HG03066 (cell line): ENCODE results near the gene BATF3.
"Not testable (repeated sequence)": the region's sequence is repeated elsewhere in the genome, so short reads cannot be mapped to it uniquely, and the experiment has no call there.

Experiments used
- ATAC-seq: cut with Tn5 transposase; IDR thresholded peaks from one replicate; pipeline ENCODE4 v1.9.1; 2021; ENCODE audit warnings: low read depth; ENCODE audit not compliant: unreplicated experiment

Gene BATF3, protein sequence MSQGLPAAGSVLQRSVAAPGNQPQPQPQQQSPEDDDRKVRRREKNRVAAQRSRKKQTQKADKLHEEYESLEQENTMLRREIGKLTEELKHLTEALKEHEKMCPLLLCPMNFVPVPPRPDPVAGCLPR

GRCh38 chr1:212699625-212700222 is at the start of gene BATF3:
Gene BATF3 (minus strand): TSS chr1:212699840. CDS start chr1:212699762, 78 bp downstream.
- peak; percentile 26 for ATAC-seq

DNA sequence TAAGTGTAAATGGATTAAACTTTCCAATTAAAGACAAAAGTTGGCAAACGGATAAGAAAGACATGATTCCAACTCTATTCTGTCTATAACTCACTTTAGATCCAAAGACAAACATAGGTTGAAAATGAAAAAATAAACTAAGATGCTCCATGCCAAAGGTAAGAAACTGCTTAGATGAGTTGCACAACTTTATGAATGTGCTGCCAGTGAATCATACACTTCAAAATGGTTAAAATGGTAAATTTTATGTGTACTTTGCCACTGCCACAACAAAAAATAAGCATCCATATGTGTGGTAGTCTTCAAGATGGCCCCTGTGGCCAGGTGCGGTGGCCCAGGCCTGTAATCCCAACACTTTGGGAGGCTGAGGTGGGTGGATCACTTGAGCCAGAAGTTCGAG is 46.9 kb upstream of the BATF3 start:
- ATAC-seq: no peak

- ATAC-seq: no peak
Measured at GRCh38 chr1:212745303-212745702, 45.7 kb upstream of the BATF3 start.

DNA sequence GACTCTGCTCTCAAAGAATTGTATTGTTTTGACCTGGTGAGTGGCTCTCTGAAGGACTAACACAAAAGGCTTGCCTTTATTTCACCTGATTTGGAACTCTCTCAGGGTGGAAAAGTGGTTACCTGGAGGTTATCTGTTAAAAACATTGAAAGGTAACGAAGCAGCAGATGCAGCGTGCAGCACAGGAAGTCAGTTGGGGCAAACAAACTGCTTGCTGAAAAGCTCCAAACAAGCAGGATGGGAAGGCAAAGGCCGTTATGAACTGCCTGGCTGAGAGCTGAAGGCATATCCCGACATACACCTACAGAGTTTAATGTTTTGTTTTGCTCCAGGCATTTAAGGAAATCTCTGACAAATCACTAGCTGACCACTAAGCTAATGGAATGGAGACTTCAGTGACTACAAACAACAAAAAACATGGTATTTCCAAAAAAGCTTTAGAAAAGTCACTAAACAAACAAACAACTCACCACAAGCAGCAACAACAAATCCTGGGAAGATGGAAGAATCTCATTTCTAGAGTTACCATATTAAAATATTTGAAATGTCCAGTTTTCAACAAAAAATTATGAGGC is 44.3 kb upstream of the BATF3 start:
- ATAC-seq: no peak

GRCh38 chr1:212738330-212738729 is 38.7 kb upstream of the BATF3 start:
- ATAC-seq: no peak

DNA sequence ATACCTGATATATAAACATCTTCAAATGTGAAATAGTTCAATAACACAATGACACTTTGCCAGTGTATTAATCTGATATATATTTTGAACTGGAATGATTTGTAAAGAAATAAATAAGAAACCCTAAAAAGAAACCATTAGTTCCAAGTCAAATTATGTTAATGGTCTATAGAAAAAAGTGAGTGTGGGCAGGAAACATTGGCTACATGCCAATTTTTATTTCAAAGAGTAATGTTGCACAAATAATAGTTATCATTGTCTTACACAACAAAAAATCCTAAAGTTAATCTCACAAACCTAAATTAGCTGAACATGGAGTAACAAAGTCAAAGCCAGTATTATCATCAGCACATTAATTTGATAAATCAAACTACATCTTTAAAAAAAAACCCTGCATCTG is 37.9 kb upstream of the BATF3 start:
- ATAC-seq: no peak

DNA sequence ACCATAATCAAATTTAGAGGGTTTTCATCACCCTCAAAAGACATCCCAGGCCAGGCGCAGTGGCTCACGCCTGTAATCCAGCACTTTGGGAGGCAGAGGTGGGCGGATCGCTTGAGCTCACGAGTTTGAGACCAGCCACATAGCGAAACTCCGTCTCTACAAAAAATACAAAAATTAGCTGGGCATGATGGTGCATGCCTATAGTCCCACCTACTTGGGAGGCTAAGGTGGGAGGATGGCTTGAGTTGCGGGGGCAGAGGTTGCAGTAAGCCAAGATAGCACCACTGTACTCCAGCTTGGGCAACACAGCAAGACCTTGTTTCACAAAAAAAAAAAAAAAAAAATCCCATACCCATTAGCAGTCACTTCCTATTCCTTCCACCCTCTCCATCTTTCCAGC is 33.5 kb upstream of the BATF3 start:
- ATAC-seq: no peak

DNA sequence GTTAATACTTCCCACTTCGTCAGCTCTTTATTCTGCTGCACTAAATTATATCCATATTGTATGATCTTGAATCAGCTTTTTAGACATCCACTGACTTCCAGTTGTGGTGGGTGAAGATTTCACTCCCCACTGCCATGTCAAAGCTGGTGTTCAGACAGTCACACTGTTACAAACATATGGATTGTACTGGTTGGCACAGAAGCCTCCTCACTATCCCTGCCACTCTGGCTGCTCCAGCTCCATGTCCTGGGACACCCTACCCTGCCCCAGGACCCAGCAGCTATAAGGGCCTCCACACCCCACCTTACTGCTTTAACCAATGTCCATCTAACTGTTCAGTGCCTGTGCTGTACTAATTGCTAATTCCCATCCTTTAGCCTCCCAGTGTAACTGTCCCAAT is 32.0 kb upstream of the BATF3 start:
- ATAC-seq: no peak

- no peak for ATAC-seq
Measured at GRCh38 chr1:212728606-212729005, 29.0 kb upstream of the BATF3 start.

GRCh38 chr1:212727386-212728181 is 27.9 kb upstream of the BATF3 start:
- no peak for ATAC-seq

GRCh38 chr1:212724679-212725078 is 25.0 kb upstream of the BATF3 start:
- ATAC-seq: not testable (repeated sequence)

DNA sequence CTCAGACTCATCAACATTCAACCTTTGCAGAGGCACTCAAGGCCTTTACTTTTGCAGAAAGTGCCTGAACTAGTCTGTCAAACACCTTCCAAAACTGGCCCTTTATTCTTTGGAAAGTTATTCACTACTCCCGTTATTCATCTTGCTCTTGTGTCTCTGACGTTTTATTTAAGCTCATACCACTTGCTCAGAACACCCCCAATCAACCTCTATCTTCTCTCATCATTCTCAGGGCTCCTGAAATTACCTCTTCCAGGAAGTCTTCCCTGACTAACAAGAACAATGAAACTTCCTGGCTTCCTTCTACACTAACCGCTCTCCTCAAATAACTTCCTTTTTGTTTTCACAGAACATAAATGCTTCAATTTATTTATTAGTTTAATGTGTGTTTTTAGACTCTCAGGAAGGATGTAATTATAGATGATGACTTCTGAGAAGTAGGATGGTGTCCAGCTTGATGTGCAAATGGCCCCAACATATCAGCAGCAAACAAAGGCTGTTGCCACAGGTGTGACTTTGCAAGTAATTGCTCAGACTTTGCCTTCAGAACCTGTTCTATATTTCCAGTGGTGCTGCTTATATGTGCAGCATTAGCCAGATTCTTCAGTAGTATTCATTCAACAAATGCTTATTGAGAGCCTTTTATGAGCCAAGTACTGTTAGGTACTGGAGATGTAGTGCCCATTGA is 22.8 kb upstream of the BATF3 start:
- ATAC-seq: no peak

DNA sequence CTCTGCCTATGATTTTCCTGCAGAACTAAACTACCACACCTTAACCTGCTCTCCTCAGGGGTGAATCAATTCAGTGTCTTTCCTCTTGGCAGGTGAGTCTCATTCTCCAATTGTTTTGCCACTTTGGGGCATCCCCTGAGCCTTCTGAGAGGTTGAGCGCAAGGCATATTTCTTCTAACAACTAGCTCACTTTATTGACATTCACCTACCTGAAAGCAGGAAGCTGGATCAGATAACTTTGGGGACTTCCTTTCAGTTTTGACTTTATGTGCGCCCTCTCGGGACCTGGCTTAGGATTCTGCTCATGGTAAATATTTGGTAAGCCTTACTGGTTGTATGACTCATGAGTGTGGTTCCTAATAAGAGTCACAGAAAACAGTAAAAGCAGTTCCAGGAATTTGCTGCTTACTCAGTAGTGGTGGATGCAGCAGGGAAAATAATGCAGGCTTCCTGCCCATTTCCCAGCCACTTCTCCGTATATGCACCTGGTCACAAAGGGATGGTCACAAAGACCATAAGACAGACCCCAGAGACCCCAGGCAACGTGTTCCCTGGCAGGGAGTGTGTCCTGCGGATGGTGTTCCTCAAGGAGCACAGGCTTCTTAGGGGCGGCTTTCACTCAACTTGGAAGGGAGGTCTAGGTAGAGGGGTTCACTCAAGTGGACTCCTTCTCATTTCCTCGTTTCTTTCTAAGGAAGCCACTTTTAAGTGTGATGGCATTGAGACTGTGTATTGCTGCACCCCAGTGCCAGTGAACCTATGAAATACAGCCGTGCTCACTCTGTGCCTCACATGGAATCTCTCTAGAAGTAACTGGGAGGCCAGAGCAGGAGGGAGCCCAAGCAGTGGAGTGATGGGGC is 22.0 kb upstream of the BATF3 start:
- no peak for ATAC-seq

DNA sequence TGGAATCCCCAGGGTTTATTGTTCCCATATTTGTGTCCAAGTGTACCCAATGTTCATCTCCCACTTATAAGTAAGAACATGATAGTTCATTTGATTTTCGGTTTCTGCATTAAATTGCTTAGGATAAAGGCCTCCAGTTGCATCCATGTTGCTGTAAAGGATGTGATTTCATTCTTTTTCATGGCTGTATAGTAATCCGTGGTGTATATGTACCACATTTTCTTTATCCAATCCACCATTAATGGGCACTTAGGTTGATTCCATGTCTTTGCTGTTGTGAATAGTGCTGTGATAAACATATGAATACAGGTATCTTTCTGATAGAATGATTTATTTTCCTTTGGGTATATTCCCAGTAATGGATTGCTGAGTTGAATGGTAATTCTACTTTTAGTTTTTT is 20.0 kb upstream of the BATF3 start:
- ATAC-seq: no peak

DNA sequence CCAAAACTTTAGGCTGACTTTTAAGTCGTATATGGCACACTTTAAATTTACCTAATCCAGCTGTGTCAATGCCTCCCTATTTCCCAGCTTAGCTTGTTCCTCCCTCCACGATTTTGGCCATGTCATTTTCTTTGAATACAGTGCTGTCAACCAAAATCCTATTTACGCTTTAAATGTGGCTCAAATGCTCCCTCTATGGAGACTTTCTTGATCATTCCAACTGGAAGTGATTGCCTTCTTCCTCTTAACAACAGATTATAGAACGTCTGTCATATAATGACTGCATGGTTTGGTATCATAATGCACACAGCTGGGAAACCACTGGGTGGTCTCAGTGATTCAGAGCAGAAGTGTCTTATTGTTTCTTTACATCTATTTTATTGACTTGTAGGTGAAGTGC is 18.9 kb upstream of the BATF3 start:
- no peak for ATAC-seq

DNA sequence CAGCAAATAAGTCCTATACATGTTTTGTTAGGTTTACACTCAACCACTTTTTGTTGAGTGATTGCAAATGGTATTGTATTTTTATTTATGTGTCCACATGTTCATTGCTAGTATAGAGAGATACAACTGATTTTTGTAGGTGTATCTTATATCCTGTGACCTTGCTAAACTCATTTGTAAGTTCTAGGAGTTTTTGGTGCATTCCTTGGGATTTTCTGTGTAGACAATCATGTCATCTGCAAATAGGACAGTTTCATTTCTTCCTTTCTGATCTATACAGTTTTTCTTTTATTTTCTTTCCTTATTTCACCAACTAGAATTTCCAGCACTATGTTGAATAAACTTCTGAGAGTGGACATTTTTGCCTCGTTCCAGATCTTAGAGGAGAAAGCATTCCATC is 16.5 kb upstream of the BATF3 start:
- ATAC-seq: no peak

- no peak for ATAC-seq
Measured at GRCh38 chr1:212713465-212714136, 14.0 kb upstream of the BATF3 start.

DNA sequence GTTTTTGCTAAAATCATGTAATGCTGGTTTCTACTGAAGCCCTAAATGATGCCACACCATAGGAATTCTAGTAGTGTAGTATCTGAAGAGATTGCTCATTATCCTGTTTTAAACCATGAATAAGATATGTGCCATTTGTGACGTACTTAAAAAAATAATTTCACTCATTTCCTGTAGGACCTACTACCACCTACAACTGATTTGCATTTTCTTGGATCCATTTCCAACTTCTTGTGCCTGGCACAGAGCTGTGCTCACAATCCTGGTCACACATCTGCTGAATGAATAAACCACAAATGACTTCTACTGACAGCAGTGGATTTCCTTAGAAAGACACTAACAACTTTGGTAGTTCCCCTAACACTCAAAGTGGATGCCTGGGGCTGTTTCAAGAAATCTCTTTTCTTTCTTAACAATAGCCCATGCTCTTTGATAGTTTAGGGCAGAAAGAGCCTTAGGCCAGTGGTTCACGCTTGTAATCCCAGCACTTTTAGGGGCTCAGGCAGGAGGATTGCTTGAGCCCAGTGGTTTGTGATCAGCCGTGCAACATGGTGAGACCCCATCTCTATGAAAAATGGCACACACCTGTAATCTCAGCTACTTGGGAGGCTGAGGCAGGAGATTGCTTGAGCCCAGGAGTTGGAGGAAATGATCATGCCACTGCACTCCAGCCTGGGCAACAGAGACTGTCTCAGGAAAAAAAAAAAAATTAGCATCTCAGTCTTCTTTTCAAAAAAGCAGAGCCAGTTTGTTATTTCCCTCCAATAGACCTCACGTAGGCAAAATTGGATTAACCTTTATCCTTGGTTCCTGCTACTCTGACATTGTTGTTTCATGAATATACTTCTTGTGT is 13.0 kb upstream of the BATF3 start:
- no peak for ATAC-seq

GRCh38 chr1:212711974-212712373 is 12.3 kb upstream of the BATF3 start:
- ATAC-seq: not testable (repeated sequence)
